Right lobe of liver (tissue), 4 donors: ENCODE results near the gene ST3GAL2.

Experiments
- POLR2A ChIP-seq: fragments of 450-650 bp; IDR thresholded peaks from one replicate; pipeline ENCODE4 v1.6.1; 2017; ENCODE audit warnings: antibody characterized with exemption, mild to moderate bottlenecking
- TF ChIP-seq, protein P1 (sequence below), 4 donors: fragments of 200-600 bp in 3 of 4; fragments of 450-650 bp in 1 of 4; IDR thresholded peaks; one replicate each; pipeline versions ENCODE4 v1.5.1 to v1.8.0; 2016 to 2022; ENCODE audit warnings: antibody characterized with exemption in 4 of 4, mild to moderate bottlenecking in 2 of 4
- donor health status: DM: no; HTN: no; CAD: no.
- donor health status: DM: no; HTN: no; CAD: no.
- donor health status: DM: no; HTN: yes; CAD: no.

DNA sequence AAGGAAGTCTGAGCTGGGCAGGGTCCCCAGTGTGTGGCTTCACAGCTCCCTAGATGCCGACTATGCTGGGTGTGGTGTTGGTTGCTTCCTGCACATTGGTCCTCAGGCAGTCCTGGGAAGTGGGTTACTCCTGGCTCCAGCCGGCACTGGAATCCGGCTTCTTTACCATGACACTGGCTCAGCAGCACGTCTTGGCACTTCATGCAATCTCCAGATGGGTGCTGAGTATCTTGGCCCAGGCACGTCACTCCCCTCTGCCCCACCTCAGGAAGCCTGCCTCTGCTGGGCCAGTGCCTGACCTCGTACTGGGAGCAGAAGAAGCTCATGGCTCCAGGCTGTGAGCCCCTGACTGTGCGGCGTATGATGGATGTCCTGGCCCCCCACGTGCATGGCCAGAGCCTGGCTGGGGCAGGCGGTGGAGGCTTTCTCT lies 40.0 kb upstream of the ST3GAL2 start:
- TF ChIP-seq, protein P1, sequence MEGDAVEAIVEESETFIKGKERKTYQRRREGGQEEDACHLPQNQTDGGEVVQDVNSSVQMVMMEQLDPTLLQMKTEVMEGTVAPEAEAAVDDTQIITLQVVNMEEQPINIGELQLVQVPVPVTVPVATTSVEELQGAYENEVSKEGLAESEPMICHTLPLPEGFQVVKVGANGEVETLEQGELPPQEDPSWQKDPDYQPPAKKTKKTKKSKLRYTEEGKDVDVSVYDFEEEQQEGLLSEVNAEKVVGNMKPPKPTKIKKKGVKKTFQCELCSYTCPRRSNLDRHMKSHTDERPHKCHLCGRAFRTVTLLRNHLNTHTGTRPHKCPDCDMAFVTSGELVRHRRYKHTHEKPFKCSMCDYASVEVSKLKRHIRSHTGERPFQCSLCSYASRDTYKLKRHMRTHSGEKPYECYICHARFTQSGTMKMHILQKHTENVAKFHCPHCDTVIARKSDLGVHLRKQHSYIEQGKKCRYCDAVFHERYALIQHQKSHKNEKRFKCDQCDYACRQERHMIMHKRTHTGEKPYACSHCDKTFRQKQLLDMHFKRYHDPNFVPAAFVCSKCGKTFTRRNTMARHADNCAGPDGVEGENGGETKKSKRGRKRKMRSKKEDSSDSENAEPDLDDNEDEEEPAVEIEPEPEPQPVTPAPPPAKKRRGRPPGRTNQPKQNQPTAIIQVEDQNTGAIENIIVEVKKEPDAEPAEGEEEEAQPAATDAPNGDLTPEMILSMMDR (IDR thresholded peaks at IDR 0.05), result no peak
- TF ChIP-seq POLR2A, result no peak
